DND-41 (cell line): ENCODE results near the gene ERBB4.

Source experiments
- ATAC-seq: fragments of 200-7000 bp; cut with Tn5 transposase; 3 replicates; pipeline ENCODE4 v1.9.1; 2021; ENCODE audit warnings: low read depth; ENCODE audit not compliant: insufficient read depth
- DNase-seq: peaks from one replicate; pipeline ENCODE4 v3.0.0-alpha.2; 2020
- H2AFZ ChIP-seq: 2 replicates; pipeline ENCODE4 v1.6.0; 2012; ENCODE audit warnings: low read depth, low read length
- H3K27ac ChIP-seq: 2 replicates; pipeline ENCODE4 v1.5.1; 2012; ENCODE audit warnings: low read length, inconsistent platforms
- H3K27me3 ChIP-seq: fragments of 200-600 bp; sonication (generic); 2 replicates; pipeline ENCODE4 v1.6.0; 2012; ENCODE audit warnings: low read length, mild to moderate bottlenecking, inconsistent platforms; ENCODE audit not compliant: insufficient read depth, poor library complexity
- H3K36me3 ChIP-seq: 2 replicates; pipeline ENCODE4 v1.5.1; 2012; ENCODE audit warnings: low read length, inconsistent platforms; ENCODE audit not compliant: insufficient read depth
- H3K4me1 ChIP-seq: 2 replicates; pipeline ENCODE4 v1.5.1; 2012; ENCODE audit warnings: mild to moderate bottlenecking, low read length; ENCODE audit not compliant: insufficient read depth
- H3K4me2 ChIP-seq: 2 replicates; pipeline ENCODE4 v1.6.0; 2012; ENCODE audit warnings: mild to moderate bottlenecking, moderate library complexity, low read length, inconsistent platforms; ENCODE audit not compliant: insufficient read depth
- H3K4me3 ChIP-seq, 2 experiments: fragments of 200-600 bp in 1 of 2; shearing (Covaris generic) in 1 of 2; 2 replicates each; pipeline ENCODE4 v1.5.1; 2012 to 2016; ENCODE audit warnings: inconsistent platforms in 2 of 2, low read length in 2 of 2, mild to moderate bottlenecking in 2 of 2, low read depth in 1 of 2, moderate library complexity in 1 of 2
- H3K79me2 ChIP-seq: 2 replicates; pipeline ENCODE4 v1.6.0; 2012; ENCODE audit warnings: low read length, inconsistent platforms; ENCODE audit not compliant: insufficient read depth
- H3K9ac ChIP-seq: 2 replicates; pipeline ENCODE4 v1.6.0; 2012; ENCODE audit warnings: low read depth, mild to moderate bottlenecking, inconsistent platforms, low read length, moderate library complexity
- H3K9me3 ChIP-seq: 2 replicates; pipeline ENCODE4 v1.5.1; 2012; ENCODE audit warnings: low read length, moderate library complexity, mild to moderate bottlenecking, inconsistent platforms; ENCODE audit not compliant: insufficient read depth, severe bottlenecking
- H4K20me1 ChIP-seq: 2 replicates; pipeline ENCODE4 v1.6.0; 2012; ENCODE audit warnings: low read length; ENCODE audit not compliant: insufficient read depth
- EZH2 ChIP-seq: IDR thresholded peaks from 3 replicates; pipeline ENCODE4 v1.6.1; 2012; ENCODE audit warnings: borderline replicate concordance, low read depth, mild to moderate bottlenecking, moderate library complexity, low read length, inconsistent platforms; ENCODE audit not compliant: severe bottlenecking
- TF ChIP-seq, protein P1 (sequence below): IDR thresholded peaks from 2 replicates; pipeline ENCODE4 v1.5.1; 2012; ENCODE audit warnings: borderline replicate concordance, low read length, moderate library complexity, mild to moderate bottlenecking; ENCODE audit not compliant: poor library complexity, severe bottlenecking; ENCODE audit errors: extremely low read depth

ERBB4 gene

DNA sequence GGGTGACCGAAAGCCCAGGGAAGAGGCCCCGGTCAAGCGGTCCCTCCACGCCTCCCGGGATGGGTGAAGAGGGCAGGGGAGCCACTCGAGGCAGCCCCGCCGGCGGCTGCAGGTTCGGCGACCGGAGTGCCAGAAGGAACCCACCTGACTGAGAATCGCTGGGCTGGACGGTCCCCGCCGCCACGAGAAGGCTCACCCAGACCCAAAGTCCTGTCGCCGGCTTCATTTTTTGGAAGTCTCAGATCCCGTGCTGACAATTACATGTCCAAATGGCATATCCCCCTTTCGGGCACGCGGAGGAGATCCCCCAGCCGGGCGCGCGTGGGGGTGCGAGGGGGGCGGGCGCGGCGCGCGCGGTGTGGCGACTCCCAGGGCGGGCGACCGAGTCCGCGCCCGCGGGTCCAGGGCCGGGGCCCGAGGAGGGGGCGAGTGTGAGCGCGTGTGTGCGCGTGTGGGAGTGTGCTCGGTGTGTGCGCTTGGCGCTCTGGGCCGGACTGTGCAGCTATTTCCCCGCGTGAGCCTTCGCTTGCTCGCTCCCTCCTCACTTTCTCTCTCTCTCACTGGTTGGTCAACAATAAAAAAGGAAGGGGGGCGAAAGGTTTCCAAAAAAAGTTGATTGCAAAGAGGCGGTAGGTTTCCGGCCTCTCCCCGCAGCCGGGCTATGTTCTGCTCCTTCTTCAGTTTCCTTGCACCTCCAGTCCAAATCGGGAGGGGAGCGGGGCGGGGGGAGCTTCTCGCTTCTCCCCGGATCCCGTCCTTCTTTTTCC, at the start of gene ERBB4:
TSS of gene ERBB4 (minus strand) at position 498 of the 767 bp plus-strand sequence. CDS start at position 226, 272 bp downstream.
- Histone ChIP-seq H3K36me3 (no peaks in the 10 kb centered on the region), H3K27ac (no peak within 1 kb of the TSS), H3K4me3 (no peak within 1 kb of the TSS), H3K9ac (no peak within 1 kb of the TSS), H3K4me2 (no peak within 1 kb of the TSS), H3K27me3 (peaks cover 6% of the 10 kb centered on the region), H4K20me1 (no peaks in the 10 kb centered on the region), H3K79me2 (no peaks in the 10 kb centered on the region), H3K9me3 (no peaks in the 10 kb centered on the region), H3K4me1 (no peaks in the 10 kb centered on the region), H2AFZ (no peak within 1 kb of the TSS)
- no peak for TF ChIP-seq EZH2
- TF ChIP-seq, protein P1, sequence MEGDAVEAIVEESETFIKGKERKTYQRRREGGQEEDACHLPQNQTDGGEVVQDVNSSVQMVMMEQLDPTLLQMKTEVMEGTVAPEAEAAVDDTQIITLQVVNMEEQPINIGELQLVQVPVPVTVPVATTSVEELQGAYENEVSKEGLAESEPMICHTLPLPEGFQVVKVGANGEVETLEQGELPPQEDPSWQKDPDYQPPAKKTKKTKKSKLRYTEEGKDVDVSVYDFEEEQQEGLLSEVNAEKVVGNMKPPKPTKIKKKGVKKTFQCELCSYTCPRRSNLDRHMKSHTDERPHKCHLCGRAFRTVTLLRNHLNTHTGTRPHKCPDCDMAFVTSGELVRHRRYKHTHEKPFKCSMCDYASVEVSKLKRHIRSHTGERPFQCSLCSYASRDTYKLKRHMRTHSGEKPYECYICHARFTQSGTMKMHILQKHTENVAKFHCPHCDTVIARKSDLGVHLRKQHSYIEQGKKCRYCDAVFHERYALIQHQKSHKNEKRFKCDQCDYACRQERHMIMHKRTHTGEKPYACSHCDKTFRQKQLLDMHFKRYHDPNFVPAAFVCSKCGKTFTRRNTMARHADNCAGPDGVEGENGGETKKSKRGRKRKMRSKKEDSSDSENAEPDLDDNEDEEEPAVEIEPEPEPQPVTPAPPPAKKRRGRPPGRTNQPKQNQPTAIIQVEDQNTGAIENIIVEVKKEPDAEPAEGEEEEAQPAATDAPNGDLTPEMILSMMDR, result no peak
- ATAC-seq (no peak), DNase-seq (no peak)

DNA sequence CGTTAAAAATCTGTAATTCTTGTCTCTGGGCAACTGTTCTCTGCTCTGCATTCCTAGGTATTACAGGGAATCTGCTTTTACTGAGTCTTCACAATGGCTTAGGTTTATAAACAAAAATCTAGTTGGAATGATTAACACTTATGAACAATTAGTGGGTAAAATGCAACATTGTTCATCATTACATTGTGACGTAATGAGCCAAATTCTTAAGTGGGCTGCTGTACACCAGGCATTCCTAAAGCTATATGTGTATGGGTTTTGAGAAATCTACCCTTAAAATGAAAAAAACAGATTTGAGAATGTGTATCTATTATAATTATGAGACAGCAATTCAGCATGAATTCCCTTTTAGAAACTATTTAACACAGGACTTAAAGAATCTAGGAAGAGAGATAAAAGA, 41.5 kb upstream of the ERBB4 start:
- Histone ChIP-seq H3K9ac (no peak overlapping the region), H3K79me2 (no peaks in the 10 kb centered on the region), H3K27ac (no peak overlapping the region), H3K36me3 (no peaks in the 10 kb centered on the region), H3K4me3 (no peak overlapping the region), H3K4me2 (no peak overlapping the region), H3K4me1 (no peaks in the 10 kb centered on the region), H4K20me1 (no peaks in the 10 kb centered on the region), H3K27me3 (no peaks in the 10 kb centered on the region), H2AFZ (no peak overlapping the region), H3K9me3 (no peaks in the 10 kb centered on the region)
- DNase-seq (no peak), ATAC-seq (no peak)
- no peak for TF ChIP-seq EZH2
- TF ChIP-seq, protein P1, result no peak

DNA sequence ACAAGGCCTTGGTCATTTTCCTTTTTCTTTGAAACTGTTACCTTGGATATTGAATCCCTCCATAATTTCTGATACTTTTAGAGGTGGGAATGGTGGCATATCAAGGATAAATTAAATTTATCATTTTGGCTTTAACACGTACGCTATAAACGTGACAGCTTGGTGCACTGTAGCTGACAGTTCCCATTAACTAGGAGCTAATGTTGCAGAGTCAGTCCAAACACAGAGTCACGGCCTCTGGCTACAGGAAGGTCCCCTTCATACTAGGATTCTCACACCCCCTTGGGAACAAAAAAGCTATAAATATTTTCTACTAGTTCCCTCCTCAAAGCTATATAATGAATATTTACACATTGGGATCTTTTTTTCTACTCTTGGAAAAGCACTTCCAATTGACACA, 17.7 kb upstream of the ERBB4 start:
- DNase-seq, result no peak
- no peaks in the 10 kb centered on the region for H4K20me1 ChIP-seq
- no peaks in the 10 kb centered on the region for H3K79me2 ChIP-seq
- no peak overlapping the region for H3K9ac ChIP-seq
- H2AFZ ChIP-seq, result no peak overlapping the region
- ATAC-seq, result no peak
- H3K4me2 ChIP-seq, result no peak overlapping the region
- H3K4me3 ChIP-seq, result no peak overlapping the region
- TF ChIP-seq EZH2, result no peak
- TF ChIP-seq, protein P1, result no peak
- H3K9me3 ChIP-seq, result no peaks in the 10 kb centered on the region
- H3K4me1 ChIP-seq, result no peaks in the 10 kb centered on the region
- no peaks in the 10 kb centered on the region for H3K36me3 ChIP-seq
- H3K27me3 ChIP-seq, result no peaks in the 10 kb centered on the region
- H3K27ac ChIP-seq, result no peak overlapping the region
